Activated CD8-positive, alpha-beta T cell treated with anti-CD3 and anti-CD28 coated beads for 36 hours (primary cell): ENCODE results near the gene GFM2. TPM values are rescaled to one million over a fixed set of nuclear protein-coding genes. Genes with fewer than 3 reads are reported as not detected.

Experiments
- ATAC-seq: fragments of 200-7000 bp; cut with Tn5 transposase; one replicate; pipeline ENCODE4 v1.10.0; 2021; ENCODE audit warnings: mild to moderate bottlenecking, moderate library complexity
- CTCF ChIA-PET: fragments of 350-600 bp; sonication (Branson Sonifier 250); formaldehyde crosslinking; loops from one replicate; lab custom pipeline; 2021; ENCODE audit warnings: antibody characterized with exemption; lab: Charles Lee
- POLR2A ChIA-PET: fragments of 350-600 bp; sonication (Branson Sonifier 250); formaldehyde crosslinking; loops from one replicate; lab custom pipeline; 2021; ENCODE audit warnings: antibody characterized with exemption; lab: Charles Lee
- DNase-seq: peaks from one replicate; pipeline ENCODE4 v3.0.0-alpha.2; 2020
- H3K27ac Mint-ChIP-seq: one replicate; pipeline ENCODE4 v1.8.0; 2021; ENCODE audit warnings: mild to moderate bottlenecking, mixed read lengths
- H3K27me3 Mint-ChIP-seq: one replicate; pipeline ENCODE4 v1.8.0; 2021; ENCODE audit warnings: mixed read lengths
- H3K36me3 Mint-ChIP-seq: one replicate; pipeline ENCODE4 v1.8.0; 2021; ENCODE audit warnings: low read depth, mixed read lengths
- H3K4me1 Mint-ChIP-seq: one replicate; pipeline ENCODE4 v1.8.0; 2021; ENCODE audit warnings: low read depth, mixed read lengths
- H3K4me3 Mint-ChIP-seq: one replicate; pipeline ENCODE4 v1.8.0; 2021; ENCODE audit warnings: mild to moderate bottlenecking, moderate library complexity, mixed read lengths
- H3K9me3 Mint-ChIP-seq: one replicate; pipeline ENCODE4 v1.8.0; 2021; ENCODE audit warnings: mixed read lengths
- CTCF ChIP-seq: fragments of 200-600 bp; IDR thresholded peaks from one replicate; pipeline ENCODE4 v1.8.0; 2022; ENCODE audit warnings: antibody characterized with exemption, mild to moderate bottlenecking
- intact Hi-C: fragments of 100-400 bp; cut with micrococcal nuclease; formaldehyde crosslinking; loops from one replicate; pipeline ENCODE4 v1.10.0; 2022
- total RNA-seq, 2 experiments: library from RNA; stranded (reverse); gene quantifications; one replicate each; pipeline ENCODE4 v1.2.3, GENCODE V29; 2021

GFM2 gene
- total RNA-seq, 2 experiments from 2014 or later = 30.1 to 30.5 TPM

GRCh38 chr5:74673011-74673790 is 93.7 kb downstream of the GFM2 start:
- H3K36me3 Mint-ChIP-seq = no peaks in the 10 kb centered on the region
- no peaks in the 10 kb centered on the region for H3K4me1 Mint-ChIP-seq
- DNase-seq (no peak), ATAC-seq (no peak)
- no peak overlapping the region for H3K4me3 Mint-ChIP-seq
- H3K9me3 Mint-ChIP-seq = no peaks in the 10 kb centered on the region
- intact Hi-C loops = loop anchor here (5.0 kb wide), 1 partner anchor 244 kb away; no protein-coding TSS in a partner anchor
- no peak overlapping the region for H3K27ac Mint-ChIP-seq
- CTCF ChIA-PET = interaction anchor here (1.0 to 1.9 kb wide), 4 partner anchors 8 to 249 kb away, joined by 3 to 5 read pairs (median 4); no protein-coding TSS in a partner anchor
- POLR2A ChIA-PET = interaction anchor here (0.6 kb wide), 1 partner anchor 246 kb away, joined by 3 read pairs; no protein-coding TSS in a partner anchor
- TF ChIP-seq CTCF = peak; percentile 29
- no peaks in the 10 kb centered on the region for H3K27me3 Mint-ChIP-seq

GRCh38 chr5:74672215-74672877 is 94.6 kb downstream of the GFM2 start:
- Mint-ChIP-seq H3K4me1 (no peaks in the 10 kb centered on the region), H3K27ac (no peak overlapping the region), H3K9me3 (no peaks in the 10 kb centered on the region), H3K36me3 (no peaks in the 10 kb centered on the region), H3K27me3 (no peaks in the 10 kb centered on the region), H3K4me3 (no peak overlapping the region)
- DNase-seq (no peak), ATAC-seq (no peak)
- intact Hi-C loops = loop anchor here (5.0 kb wide), 1 partner anchor 245 kb away; no protein-coding TSS in a partner anchor
- POLR2A ChIA-PET = interaction anchor here (0.6 kb wide), 1 partner anchor 246 kb away, joined by 3 read pairs; no protein-coding TSS in a partner anchor
- TF ChIP-seq CTCF = no peak
- CTCF ChIA-PET = interaction anchor here (0.7 to 1.5 kb wide), 3 partner anchors 10 to 243 kb away, joined by 3 read pairs; no protein-coding TSS in a partner anchor

Other genes with a start within 250 kb of the GFM2 start
- gene ENC1, start 126.4 kb downstream of the GFM2 start, total RNA-seq = under 1 TPM; 0.16 to 0.60 TPM
- 10 to 100 TPM; 46.2 to 49.1 TPM for gene HEXB, start 81.9 kb downstream of the GFM2 start, total RNA-seq
- gene NSA2, start 132 bp upstream of the GFM2 start, total RNA-seq = 100 to 1,000 TPM; 129 to 142 TPM
- 10 to 100 TPM; 10.4 to 11.5 TPM for gene FAM169A, start 99.3 kb upstream of the GFM2 start, total RNA-seq